GM06990 (cell line): ENCODE results near the gene RBM18.

ENCODE experiments used
- DNase-seq: peaks from one replicate; pipeline ENCODE4 v3.0.0-alpha.2; 2011; ENCODE audit not compliant: insufficient read length; ENCODE audit errors: extremely low read depth
- H3K27me3 ChIP-seq: replicated peaks from 2 replicates; pipeline ENCODE4 v1.6.0; 2011; ENCODE audit warnings: low read length; ENCODE audit not compliant: control insufficient read depth, insufficient read depth
- H3K36me3 ChIP-seq: 2 replicates; pipeline ENCODE4 v1.5.1; 2011; ENCODE audit warnings: low read length; ENCODE audit not compliant: control insufficient read depth, insufficient read depth
- H3K4me3 ChIP-seq: replicated peaks from 2 replicates; pipeline ENCODE4 v1.5.1; 2011; ENCODE audit warnings: low read depth, mild to moderate bottlenecking, control low read depth, low read length
- TF ChIP-seq, protein P1 (sequence below): IDR thresholded peaks from 2 replicates; pipeline ENCODE4 v1.5.1; 2011; ENCODE audit warnings: low read length, control low read depth, mild to moderate bottlenecking, inconsistent platforms; ENCODE audit not compliant: insufficient read depth, poor library complexity, severe bottlenecking

Gene RBM18

DNA sequence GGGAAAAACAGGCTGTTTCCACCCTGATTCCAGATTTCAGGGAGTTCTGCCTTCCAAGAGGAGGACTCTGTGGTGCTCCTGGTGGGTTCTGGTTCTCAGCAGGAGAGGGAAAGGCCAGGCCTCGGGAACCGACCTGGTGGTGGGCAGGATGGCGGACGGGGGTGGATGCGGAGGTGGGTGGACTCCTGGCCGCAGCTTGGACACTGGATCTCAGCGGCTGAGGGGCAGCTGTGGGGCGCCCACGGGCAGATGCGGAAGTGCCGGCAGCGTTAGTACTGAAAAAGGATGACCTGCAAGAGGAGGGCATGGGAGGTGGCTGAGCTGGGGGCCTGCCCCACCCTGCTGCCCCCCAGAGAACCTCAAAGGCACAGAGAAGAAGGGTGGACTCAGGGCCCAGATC, 60.1 kb downstream of the RBM18 start:
- Histone ChIP-seq H3K36me3 (no peaks in the 10 kb centered on the region), H3K4me3 (no peak overlapping the region), H3K27me3 (no peaks in the 10 kb centered on the region; the same call in none of the 2 replicates)
- DNase-seq = no peak
- TF ChIP-seq, protein P1, sequence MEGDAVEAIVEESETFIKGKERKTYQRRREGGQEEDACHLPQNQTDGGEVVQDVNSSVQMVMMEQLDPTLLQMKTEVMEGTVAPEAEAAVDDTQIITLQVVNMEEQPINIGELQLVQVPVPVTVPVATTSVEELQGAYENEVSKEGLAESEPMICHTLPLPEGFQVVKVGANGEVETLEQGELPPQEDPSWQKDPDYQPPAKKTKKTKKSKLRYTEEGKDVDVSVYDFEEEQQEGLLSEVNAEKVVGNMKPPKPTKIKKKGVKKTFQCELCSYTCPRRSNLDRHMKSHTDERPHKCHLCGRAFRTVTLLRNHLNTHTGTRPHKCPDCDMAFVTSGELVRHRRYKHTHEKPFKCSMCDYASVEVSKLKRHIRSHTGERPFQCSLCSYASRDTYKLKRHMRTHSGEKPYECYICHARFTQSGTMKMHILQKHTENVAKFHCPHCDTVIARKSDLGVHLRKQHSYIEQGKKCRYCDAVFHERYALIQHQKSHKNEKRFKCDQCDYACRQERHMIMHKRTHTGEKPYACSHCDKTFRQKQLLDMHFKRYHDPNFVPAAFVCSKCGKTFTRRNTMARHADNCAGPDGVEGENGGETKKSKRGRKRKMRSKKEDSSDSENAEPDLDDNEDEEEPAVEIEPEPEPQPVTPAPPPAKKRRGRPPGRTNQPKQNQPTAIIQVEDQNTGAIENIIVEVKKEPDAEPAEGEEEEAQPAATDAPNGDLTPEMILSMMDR = no peak

DNA sequence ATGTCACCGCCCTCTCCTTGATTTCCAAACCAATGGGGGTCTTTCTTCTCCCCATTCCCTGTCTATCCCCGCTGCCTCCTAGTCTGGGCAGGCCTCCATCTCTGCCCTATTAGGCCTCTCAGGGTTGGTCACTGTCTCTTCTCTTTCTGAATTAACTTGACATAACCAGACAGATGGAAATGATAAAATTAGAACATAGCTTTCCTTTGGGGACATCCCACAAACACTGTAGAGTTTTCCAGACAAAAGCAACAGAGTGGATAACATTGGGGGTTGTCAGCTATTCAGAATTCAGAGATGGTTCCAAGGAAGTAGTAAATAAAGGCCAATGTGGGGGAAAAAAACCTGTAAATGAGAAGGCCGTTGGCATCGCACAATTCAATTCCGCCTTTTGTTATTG, 60.6 kb downstream of the RBM18 start:
- Histone ChIP-seq H3K36me3 (no peaks in the 10 kb centered on the region), H3K4me3 (no peak overlapping the region), H3K27me3 (no peaks in the 10 kb centered on the region; the same call in none of the 2 replicates)
- TF ChIP-seq, protein P1 = no peak
- DNase-seq = no peak

DNA sequence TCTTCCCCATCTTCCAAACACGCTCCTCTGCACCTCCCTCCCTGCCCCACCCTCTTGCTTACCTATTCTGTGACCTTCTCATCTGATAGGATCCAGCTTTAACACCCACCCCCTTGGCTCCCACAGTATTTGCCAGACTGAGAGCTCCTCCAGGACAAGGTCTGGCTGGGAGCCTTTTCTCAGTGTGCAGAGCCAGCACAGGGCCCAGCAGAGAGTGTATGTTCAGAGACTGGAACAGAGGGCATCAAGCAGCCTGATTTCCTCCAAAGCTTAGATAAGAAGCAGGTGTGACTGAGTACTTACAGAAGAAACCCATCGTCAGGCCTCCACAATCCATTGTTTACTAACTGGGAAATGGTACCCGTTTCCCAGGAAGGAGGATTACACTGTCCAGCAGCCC, 62.5 kb downstream of the RBM18 start:
- DNase-seq = no peak
- H3K27me3 ChIP-seq = no peaks in the 10 kb centered on the region; the same call in none of the 2 replicates
- no peaks in the 10 kb centered on the region for H3K36me3 ChIP-seq
- TF ChIP-seq, protein P1 = no peak
- H3K4me3 ChIP-seq = no peak overlapping the region

DNA sequence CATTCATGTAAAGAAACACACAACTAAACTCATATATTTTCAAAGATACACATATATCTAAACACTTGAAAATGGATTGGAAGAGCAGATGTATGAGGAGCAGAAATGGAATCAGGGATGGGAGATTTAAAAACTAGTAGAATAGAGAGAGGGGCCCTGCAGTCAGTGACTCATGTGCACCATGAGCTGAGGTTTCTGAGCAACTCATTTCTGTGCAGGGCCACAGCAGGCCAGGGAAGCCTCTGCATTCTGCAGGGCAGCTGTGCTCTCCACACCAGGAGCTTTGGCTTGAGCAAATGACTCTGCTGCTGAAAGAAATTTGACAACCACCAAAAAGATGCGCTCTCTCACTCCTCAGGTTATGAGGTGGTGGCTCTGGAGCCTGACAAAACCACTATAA, 63.0 kb downstream of the RBM18 start:
- H3K4me3 ChIP-seq = no peak overlapping the region
- TF ChIP-seq, protein P1 = no peak
- no peaks in the 10 kb centered on the region; the same call in none of the 2 replicates for H3K27me3 ChIP-seq
- no peak for DNase-seq
- no peaks in the 10 kb centered on the region for H3K36me3 ChIP-seq

DNA sequence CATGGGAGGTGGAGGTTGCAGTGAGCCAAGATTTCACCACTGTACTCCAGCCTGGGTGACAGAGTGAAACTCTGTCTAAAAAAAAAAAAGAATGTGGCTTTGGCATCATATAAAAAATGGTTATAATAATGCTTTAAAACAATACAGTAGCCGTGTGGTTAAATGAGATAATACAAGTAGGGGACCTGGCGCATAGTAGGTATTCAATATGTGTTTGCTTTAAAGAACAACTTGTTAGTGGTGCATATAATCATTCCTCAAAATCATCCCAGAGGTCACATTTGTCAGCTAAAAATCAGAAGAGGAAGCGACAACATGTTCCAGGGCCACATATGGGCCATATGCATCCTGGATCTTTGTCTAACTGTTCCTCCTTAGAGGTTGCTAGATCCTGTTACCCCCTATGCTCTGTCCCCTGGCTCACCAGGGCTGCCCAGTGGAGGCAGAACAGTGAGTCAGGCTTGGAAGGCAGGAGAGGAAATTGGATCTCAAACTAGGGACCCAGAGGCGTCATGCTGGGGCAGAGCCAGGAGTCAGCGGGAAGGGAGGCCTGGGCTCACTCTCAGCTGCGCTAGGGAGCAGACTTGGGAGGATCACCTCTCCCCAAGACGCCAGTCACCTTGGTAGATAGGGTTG, 63.6 kb downstream of the RBM18 start:
- TF ChIP-seq, protein P1 = no peak
- Histone ChIP-seq H3K4me3 (no peak overlapping the region), H3K27me3 (no peaks in the 10 kb centered on the region; the same call in none of the 2 replicates), H3K36me3 (no peaks in the 10 kb centered on the region)
- DNase-seq = no peak

DNA sequence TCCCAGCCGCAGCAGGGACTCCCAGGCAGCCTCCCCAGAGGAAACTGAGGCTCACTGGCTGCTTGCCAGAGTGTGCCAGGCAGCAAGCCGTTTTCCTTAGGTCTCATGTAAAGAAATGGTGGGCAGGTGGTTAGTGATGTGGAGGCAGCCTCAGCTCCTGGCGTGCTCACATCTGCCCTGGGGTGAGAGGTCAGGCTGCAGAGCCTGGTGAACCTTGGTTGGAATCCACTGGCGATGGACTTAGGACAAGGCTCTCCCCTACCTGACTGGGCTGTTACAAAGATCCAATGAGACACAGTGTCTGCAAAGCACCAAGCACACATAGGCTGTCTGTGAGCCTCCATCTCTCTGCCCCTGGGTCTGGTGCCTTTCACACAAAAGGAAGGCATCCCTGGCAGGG, 66.8 kb downstream of the RBM18 start:
- Histone ChIP-seq H3K36me3 (no peaks in the 10 kb centered on the region), H3K4me3 (no peak overlapping the region), H3K27me3 (no peaks in the 10 kb centered on the region; the same call in 1 of the 2 replicates)
- no peak for DNase-seq
- TF ChIP-seq, protein P1 = no peak
